CMK (cell line): ENCODE results near the gene LGALS9B.
"Not testable (repeated sequence)": the region's sequence is repeated elsewhere in the genome, so short reads cannot be mapped to it uniquely, and the experiment has no call there.

Experiments
- DNase-seq: peaks from one replicate; pipeline ENCODE4 v3.0.0-alpha.2; 2010; ENCODE audit warnings: low read depth

The LGALS9B gene

GRCh38 chr17:20467447-20467846, at the start of gene LGALS9B:
TSS of gene LGALS9B (minus strand) at chr17:20467539. CDS start at chr17:20467470, 69 bp downstream.
- DNase-seq, result not testable (repeated sequence)

- not testable (repeated sequence) for DNase-seq
These were observed 49.6 kb upstream of the LGALS9B start for GRCh38 chr17:20516986-20517385.

GRCh38 chr17:20515099-20515498, 47.8 kb upstream of the LGALS9B start:
- not testable (repeated sequence) for DNase-seq

- not testable (repeated sequence) for DNase-seq
These were observed 46.2 kb upstream of the LGALS9B start for GRCh38 chr17:20513539-20513938.

- DNase-seq, result not testable (repeated sequence)
These were observed 45.0 kb upstream of the LGALS9B start for GRCh38 chr17:20512378-20512777.

GRCh38 chr17:20511778-20512177, 44.4 kb upstream of the LGALS9B start:
- DNase-seq, result not testable (repeated sequence)

- not testable (repeated sequence) for DNase-seq
These were observed 38.0 kb upstream of the LGALS9B start for GRCh38 chr17:20505333-20505732.

- not testable (repeated sequence) for DNase-seq
These were observed 37.2 kb upstream of the LGALS9B start for GRCh38 chr17:20504388-20505066.

- not testable (repeated sequence) for DNase-seq
These were observed 34.6 kb upstream of the LGALS9B start for GRCh38 chr17:20501896-20502295.

- DNase-seq, result not testable (repeated sequence)
These were observed 33.0 kb upstream of the LGALS9B start for GRCh38 chr17:20500346-20500745.

- DNase-seq, result not testable (repeated sequence)
These were observed 28.1 kb upstream of the LGALS9B start for GRCh38 chr17:20495420-20495819.

- not testable (repeated sequence) for DNase-seq
These were observed 27.4 kb upstream of the LGALS9B start for GRCh38 chr17:20494735-20495134.

- DNase-seq, result not testable (repeated sequence)
These were observed 26.8 kb upstream of the LGALS9B start for GRCh38 chr17:20494147-20494546.

- DNase-seq, result not testable (repeated sequence)
These were observed 25.6 kb upstream of the LGALS9B start for GRCh38 chr17:20492971-20493370.

- DNase-seq, result not testable (repeated sequence)
These were observed 24.8 kb upstream of the LGALS9B start for GRCh38 chr17:20492099-20492498.

- DNase-seq, result not testable (repeated sequence)
These were observed 17.6 kb upstream of the LGALS9B start for GRCh38 chr17:20484930-20485329.

GRCh38 chr17:20479889-20480591, 12.7 kb upstream of the LGALS9B start:
- DNase-seq, result not testable (repeated sequence)

GRCh38 chr17:20477398-20478071, 10.2 kb upstream of the LGALS9B start:
- not testable (repeated sequence) for DNase-seq

- DNase-seq, result not testable (repeated sequence)
These were observed 7.9 kb upstream of the LGALS9B start for GRCh38 chr17:20475137-20475831.

- DNase-seq, result not testable (repeated sequence)
These were observed 6.7 kb upstream of the LGALS9B start for GRCh38 chr17:20474081-20474480.

- DNase-seq, result not testable (repeated sequence)
These were observed 2.6 kb upstream of the LGALS9B start for GRCh38 chr17:20469946-20470345.

- DNase-seq, result not testable (repeated sequence)
These were observed 1.8 kb upstream of the LGALS9B start for GRCh38 chr17:20469107-20469506.
